Panc1 (cell line): Measurements from ENCODE around the gene RASL11B. TPM values are rescaled to one million over a fixed set of nuclear protein-coding genes. Genes with fewer than 3 reads are reported as not detected.

ENCODE experiments used
- ATAC-seq: fragments of 200-7000 bp; cut with Tn5 transposase; 2 replicates; pipeline ENCODE4 v1.9.1; 2020; ENCODE audit warnings: mild to moderate bottlenecking, moderate library complexity
- BruUV-seq: library from RNA; stranded (reverse); fragments of 400-500 nt; replicated peaks from 2 replicates; lab custom pipeline; 2021; lab: Mats Ljungman, UMichigan
- CTCF ChIA-PET: fragments of 300-600 bp; sonication (Branson Sonifier 250); formaldehyde crosslinking; loops from one replicate; lab custom pipeline; 2022; ENCODE audit warnings: antibody characterized with exemption; lab: Charles Lee
- POLR2A ChIA-PET: fragments of 300-600 bp; sonication (Branson Sonifier 250); formaldehyde crosslinking; loops from one replicate; lab custom pipeline; 2022; ENCODE audit warnings: antibody characterized with exemption; lab: Charles Lee
- DNase-seq: peaks from one replicate; pipeline ENCODE4 v3.0.0-alpha.2; 2010; ENCODE audit warnings: low read depth, low spot score
- H3K27ac ChIP-seq: 2 replicates; pipeline ENCODE4 v1.5.1; 2011; ENCODE audit warnings: mild to moderate bottlenecking, low read length, inconsistent platforms
- H3K27me3 ChIP-seq: fragments of 200-500 bp; sonication (Bioruptor generic); 2 replicates; pipeline ENCODE4 v1.6.0; 2014; ENCODE audit warnings: low read length, inconsistent platforms; ENCODE audit not compliant: control insufficient read depth, insufficient read depth
- H3K36me3 ChIP-seq: fragments of 200-500 bp; sonication (Bioruptor generic); 2 replicates; pipeline ENCODE4 v1.5.1; 2014; ENCODE audit warnings: inconsistent platforms, mild to moderate bottlenecking, low read length, moderate library complexity; ENCODE audit not compliant: control insufficient read depth, insufficient read depth
- H3K4me1 ChIP-seq: 2 replicates; pipeline ENCODE4 v1.5.1; 2011; ENCODE audit warnings: inconsistent platforms, mild to moderate bottlenecking, low read length, moderate library complexity; ENCODE audit not compliant: control insufficient read depth, insufficient read depth
- H3K4me3 ChIP-seq, 2 experiments: 2 replicates each; pipeline ENCODE4 v1.5.1; 2011 to 2012; ENCODE audit warnings: low read depth in 2 of 2, low read length in 2 of 2, mild to moderate bottlenecking in 2 of 2, inconsistent platforms in 1 of 2, moderate library complexity in 1 of 2
- H3K9me3 ChIP-seq: fragments of 200-500 bp; sonication (Bioruptor generic); 2 replicates; pipeline ENCODE4 v1.5.1; 2014; ENCODE audit warnings: low read depth, mild to moderate bottlenecking, inconsistent platforms, low read length, moderate library complexity; ENCODE audit not compliant: control insufficient read depth, insufficient read depth
- CTCF ChIP-seq: fragments of 450-650 bp; IDR thresholded peaks from 2 replicates; pipeline ENCODE4 v1.5.1; 2017; ENCODE audit warnings: mild to moderate bottlenecking
- POLR2AphosphoS5 ChIP-seq: IDR thresholded peaks from 2 replicates; pipeline ENCODE4 v1.6.1; 2012; ENCODE audit warnings: mild to moderate bottlenecking, low read depth, low read length, moderate library complexity
- REST ChIP-seq, 2 experiments: IDR thresholded peaks; 2 replicates each; pipeline ENCODE4 v1.6.1; 2011 to 2012; ENCODE audit warnings: low read depth in 2 of 2, control low read depth in 1 of 2, low read length in 1 of 2, mild to moderate bottlenecking in 1 of 2, moderate library complexity in 1 of 2; ENCODE audit not compliant: insufficient read depth in 1 of 2
- SIN3A ChIP-seq: IDR thresholded peaks from 2 replicates; pipeline ENCODE4 v1.6.1; 2012; ENCODE audit warnings: low read depth, mild to moderate bottlenecking, low read length, moderate library complexity, borderline replicate concordance; ENCODE audit not compliant: insufficient read depth
- TCF7L2 ChIP-seq: IDR thresholded peaks from 2 replicates; pipeline ENCODE4 v1.6.1; 2011; ENCODE audit warnings: mild to moderate bottlenecking, low read depth, low read length, inconsistent platforms
- in situ Hi-C: cut with HindIII; loops from 2 replicates; pipeline ENCODE4 v1.10.0; 2016; ENCODE audit warnings: low sequenced_read_pairs, low pct_unique_long_range_greater_than_20kb
- intact Hi-C: fragments of 100-400 bp; cut with micrococcal nuclease; formaldehyde crosslinking; loops from one replicate; pipeline ENCODE4 v1.10.0; 2022; ENCODE audit not compliant: unreplicated experiment
- total RNA-seq: library from RNA; stranded (reverse); gene quantifications from one replicate; pipeline ENCODE4 v1.2.1, GENCODE V29; 2021; ENCODE audit not compliant: unreplicated experiment

Gene RASL11B
- total RNA-seq, 1 experiment from 2014 or later, result 0.21 TPM

- ChIA-PET POLR2A (no interaction called here), CTCF (no interaction called here)
- ATAC-seq (no peak), DNase-seq (no peak)
- H3K27ac ChIP-seq, result no peak overlapping the region
- TF ChIP-seq SIN3A, result no peak
- TF ChIP-seq TCF7L2, result no peak
- no peaks in the 10 kb centered on the region for H3K27me3 ChIP-seq
- no peaks in the 10 kb centered on the region for H3K4me1 ChIP-seq
- BruUV-seq, result no TSS peak
- no peaks in the 10 kb centered on the region for H3K36me3 ChIP-seq
- no peaks in the 10 kb centered on the region for H3K9me3 ChIP-seq
- H3K4me3 ChIP-seq, result no peak overlapping the region
- intact Hi-C loops, result no loop called here
- in situ Hi-C loops, result no loop called here
Observed at GRCh38 chr4:52824603-52825459, 37.3 kb upstream of the RASL11B start.

- ChIA-PET CTCF (no interaction called here), POLR2A (no interaction called here)
- BruUV-seq, result no TSS peak
- H3K4me3 ChIP-seq, result no peak overlapping the region
- H3K9me3 ChIP-seq, result no peaks in the 10 kb centered on the region
- DNase-seq (no peak), ATAC-seq (no peak)
- H3K27me3 ChIP-seq, result no peaks in the 10 kb centered on the region
- intact Hi-C loops, result no loop called here
- in situ Hi-C loops, result no loop called here
- H3K27ac ChIP-seq, result no peak overlapping the region
- TF ChIP-seq CTCF (no peak), SIN3A (no peak), POLR2AphosphoS5 (no peak), TCF7L2 (no peak), REST (IDR thresholded peaks at IDR 0.05; ENCODE audit: insufficient read depth in 1 of 2, low read depth in 2 of 2, low read length in 1 of 2) (no peak)
- no peaks in the 10 kb centered on the region for H3K4me1 ChIP-seq
- no peaks in the 10 kb centered on the region for H3K36me3 ChIP-seq
Observed at GRCh38 chr4:52825460-52826090, 36.5 kb upstream of the RASL11B start.
